Glomerular endothelial cell (primary cell): Measurements from ENCODE around the gene RBM26. TPM values are rescaled to one million over a fixed set of nuclear protein-coding genes. Genes with fewer than 3 reads are reported as not detected.
A peak's percentile ranks its signal among the peaks of the same experiment; 100 is the strongest.

ENCODE experiments used
- DNase-seq: peaks from one replicate; pipeline ENCODE4 v3.0.0-alpha.2; 2011; ENCODE audit warnings: low read depth, low spot score; ENCODE audit errors: extremely low read depth
- total RNA-seq: library from RNA; depleted of rRNA; stranded (reverse); fragments of >200 nt; gene quantifications from 2 replicates; pipeline ENCODE4 v1.2.3, GENCODE V29; 2015

RBM26 gene, protein sequence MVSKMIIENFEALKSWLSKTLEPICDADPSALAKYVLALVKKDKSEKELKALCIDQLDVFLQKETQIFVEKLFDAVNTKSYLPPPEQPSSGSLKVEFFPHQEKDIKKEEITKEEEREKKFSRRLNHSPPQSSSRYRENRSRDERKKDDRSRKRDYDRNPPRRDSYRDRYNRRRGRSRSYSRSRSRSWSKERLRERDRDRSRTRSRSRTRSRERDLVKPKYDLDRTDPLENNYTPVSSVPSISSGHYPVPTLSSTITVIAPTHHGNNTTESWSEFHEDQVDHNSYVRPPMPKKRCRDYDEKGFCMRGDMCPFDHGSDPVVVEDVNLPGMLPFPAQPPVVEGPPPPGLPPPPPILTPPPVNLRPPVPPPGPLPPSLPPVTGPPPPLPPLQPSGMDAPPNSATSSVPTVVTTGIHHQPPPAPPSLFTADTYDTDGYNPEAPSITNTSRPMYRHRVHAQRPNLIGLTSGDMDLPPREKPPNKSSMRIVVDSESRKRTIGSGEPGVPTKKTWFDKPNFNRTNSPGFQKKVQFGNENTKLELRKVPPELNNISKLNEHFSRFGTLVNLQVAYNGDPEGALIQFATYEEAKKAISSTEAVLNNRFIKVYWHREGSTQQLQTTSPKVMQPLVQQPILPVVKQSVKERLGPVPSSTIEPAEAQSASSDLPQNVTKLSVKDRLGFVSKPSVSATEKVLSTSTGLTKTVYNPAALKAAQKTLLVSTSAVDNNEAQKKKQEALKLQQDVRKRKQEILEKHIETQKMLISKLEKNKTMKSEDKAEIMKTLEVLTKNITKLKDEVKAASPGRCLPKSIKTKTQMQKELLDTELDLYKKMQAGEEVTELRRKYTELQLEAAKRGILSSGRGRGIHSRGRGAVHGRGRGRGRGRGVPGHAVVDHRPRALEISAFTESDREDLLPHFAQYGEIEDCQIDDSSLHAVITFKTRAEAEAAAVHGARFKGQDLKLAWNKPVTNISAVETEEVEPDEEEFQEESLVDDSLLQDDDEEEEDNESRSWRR
- total RNA-seq, result 23.2 and 30.7 TPM in 2 replicates

DNA sequence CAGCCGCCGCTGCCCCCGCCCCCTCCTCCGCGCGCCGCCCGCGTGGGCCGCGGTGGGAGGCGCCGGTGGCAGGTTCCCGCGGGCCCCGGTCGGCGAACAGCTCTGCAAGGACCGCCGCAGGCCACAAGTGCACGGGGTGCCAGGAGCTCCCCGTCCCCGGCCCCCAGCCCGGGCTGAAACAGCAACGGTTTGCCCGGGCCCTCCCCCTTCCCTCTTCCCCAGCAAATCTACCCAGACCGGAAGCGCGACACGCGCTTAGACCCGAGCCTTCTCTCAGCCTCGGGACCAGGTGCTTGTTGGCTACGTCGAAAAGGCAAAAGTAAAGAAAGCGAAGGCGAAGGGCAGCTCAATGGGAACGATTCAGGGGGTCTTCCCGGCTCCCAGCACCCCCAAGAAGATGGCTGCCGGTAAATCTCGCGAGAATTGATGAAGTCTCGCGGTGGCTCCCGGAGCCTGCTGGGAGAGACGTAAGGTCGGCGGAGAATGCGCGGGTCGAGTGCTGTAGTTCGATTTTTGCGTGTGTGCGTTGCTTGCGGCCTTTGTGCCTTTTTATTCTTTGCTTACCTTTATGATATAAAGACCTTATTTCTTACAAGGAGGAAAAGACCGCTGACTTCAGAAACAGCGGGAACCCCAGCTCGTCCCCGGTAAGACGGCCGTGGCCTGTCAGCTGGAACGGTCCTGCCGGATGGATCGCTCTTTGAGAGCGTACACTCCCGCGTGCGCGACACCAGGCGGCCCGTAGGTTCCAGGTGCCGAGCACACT is at the start of gene RBM26:
TSS of gene RBM26 (minus strand) at position 425 of the 766 bp plus-strand sequence. CDS start 481 bp downstream, outside the sequence.
- peak; percentile 87 for DNase-seq

DNA sequence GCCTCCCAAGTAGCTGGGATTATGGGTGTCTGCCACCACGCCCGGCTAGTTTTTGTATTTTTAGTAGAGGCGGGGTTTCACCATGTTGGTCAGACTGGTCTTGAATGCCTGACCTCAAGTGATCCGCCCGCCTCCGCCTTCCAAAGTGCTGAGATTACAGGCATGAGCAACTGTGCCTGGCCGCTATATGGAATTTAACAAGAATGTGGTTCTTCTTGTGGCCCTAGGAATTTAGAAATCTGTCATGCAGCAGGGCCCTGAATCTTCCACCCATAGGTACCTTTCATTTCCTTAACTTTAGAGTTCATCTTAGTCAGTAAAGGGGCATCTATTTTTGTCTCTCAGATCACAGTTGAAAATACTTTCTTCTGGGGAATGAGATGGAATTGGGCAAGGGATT is 49.3 kb upstream of the RBM26 start:
- no peak for DNase-seq

DNA sequence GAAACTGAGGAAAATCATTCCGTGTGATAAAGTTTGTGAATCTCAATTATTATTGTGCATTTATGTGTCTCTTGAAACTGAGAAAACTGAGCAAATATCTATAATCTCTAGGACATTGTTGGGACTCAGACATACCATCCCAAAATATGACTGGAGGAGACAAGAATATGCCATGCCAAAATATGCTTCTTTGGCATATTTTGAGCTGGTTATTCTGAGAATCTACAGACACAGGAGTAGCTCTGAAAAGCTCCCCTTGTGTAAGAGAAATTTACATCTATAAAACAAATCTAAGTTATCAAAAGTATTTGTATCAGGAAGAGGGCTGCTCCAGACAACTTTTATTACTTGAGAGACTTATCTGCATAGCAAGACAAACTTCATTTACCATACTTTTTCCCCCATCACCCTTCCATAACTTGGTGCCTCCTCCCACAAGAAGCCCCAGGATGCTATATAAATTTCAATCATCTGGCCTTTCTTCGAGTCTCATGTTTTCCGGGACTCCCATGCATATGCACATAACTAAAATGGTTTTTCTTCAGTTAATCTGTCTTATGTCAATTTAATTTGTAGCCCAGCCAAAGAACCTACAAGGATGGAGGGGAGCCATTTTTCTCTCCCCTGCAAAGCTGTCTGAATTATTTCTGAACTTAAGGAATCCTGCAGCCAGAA is 46.3 kb upstream of the RBM26 start:
- DNase-seq, result no peak

DNA sequence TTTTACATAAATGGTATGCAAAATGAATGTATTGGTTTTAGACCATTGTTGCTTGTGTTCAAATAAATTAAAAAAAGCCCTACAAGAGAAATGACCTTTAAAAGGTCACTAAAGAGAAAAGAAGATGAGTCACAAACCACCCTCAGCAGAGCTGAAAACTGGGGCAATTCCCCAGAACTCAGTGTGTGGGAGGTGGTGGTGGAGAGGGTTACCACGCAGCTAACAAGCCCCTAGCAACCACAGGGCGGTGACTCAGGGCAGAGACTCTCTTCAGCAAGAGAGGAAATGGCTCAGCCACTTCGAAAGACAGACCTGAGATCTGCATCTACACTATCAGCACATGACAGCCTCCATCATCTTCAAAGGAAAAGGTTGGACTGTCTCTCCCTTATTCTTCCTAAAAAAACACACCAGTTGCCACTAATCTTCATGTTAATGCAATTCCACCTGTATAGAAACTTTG is 45.5 kb upstream of the RBM26 start:
- no peak for DNase-seq

DNA sequence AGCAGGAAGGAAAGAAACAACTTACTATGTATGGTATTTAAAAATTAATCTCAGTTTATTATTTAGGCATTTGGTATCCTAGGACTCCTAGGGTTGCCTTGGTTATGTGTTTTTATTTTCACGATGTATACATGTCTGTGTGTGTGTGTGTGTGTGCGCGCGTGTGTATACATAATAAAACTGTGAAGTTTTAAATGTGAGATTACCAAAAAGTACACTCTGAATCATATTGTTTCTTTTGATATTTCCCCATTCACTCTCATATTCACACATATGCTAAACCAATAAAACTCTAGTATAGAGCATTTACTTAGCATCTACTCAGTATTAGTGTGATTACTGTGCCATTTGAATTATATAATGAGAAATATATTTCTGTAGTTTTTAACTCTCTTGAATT is 44.1 kb upstream of the RBM26 start:
- no peak for DNase-seq

DNA sequence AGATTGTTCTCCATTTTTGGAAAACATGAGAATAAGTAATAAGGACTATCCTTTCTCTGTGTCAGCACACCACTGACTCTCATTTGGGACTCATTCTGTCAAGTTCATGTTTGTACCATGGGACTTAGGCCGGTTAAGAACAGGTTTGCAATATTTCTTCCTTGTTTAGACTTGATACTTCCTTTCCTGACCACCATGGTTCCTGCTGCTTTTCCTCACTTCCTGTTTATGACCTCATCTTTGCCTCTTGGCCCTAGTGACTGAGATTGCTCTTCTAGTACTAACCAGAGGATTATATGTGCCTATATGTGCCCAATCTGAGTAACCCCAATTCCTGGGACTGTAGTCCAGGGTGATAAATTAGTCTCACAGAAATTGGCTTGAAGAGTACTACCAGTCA is 42.4 kb upstream of the RBM26 start:
- DNase-seq, result no peak

DNA sequence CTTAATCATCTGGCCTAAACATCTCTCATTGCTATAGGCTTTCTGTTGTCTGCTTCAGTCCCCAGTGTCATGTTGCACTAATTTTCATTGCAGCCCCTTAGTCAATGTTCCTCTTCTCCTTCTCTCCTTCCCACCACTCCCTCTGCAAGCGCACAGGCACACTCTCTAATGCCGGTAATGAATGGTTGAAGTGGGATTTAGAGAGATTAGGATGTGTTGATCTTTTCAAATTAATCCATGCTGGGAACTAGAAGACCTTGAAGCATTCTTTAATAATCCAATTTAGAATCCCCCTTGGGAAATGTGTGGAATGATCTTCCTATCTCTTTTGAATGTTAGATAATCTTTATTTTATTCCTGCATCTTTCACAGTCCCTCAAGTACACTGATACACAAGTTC is 41.7 kb upstream of the RBM26 start:
- no peak for DNase-seq

DNA sequence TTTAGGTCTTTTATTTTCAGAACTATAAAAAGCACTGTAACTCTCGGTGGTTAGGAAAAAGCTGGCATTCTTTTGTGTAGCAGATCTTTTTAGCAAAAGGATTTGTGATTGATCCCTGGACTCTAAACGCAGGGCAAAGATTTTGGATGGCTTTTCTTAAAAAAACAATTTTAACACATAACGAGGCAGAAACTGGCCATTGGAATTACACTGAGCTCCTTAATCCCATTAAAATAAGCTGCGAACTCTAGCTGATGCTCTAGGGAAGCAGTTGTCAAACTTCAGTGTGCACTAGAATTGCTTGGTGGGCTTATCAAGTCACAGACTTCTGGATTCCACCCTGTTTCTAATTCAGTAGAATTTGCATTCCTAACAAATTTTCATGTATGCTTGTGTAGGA is 41.1 kb upstream of the RBM26 start:
- no peak for DNase-seq

DNA sequence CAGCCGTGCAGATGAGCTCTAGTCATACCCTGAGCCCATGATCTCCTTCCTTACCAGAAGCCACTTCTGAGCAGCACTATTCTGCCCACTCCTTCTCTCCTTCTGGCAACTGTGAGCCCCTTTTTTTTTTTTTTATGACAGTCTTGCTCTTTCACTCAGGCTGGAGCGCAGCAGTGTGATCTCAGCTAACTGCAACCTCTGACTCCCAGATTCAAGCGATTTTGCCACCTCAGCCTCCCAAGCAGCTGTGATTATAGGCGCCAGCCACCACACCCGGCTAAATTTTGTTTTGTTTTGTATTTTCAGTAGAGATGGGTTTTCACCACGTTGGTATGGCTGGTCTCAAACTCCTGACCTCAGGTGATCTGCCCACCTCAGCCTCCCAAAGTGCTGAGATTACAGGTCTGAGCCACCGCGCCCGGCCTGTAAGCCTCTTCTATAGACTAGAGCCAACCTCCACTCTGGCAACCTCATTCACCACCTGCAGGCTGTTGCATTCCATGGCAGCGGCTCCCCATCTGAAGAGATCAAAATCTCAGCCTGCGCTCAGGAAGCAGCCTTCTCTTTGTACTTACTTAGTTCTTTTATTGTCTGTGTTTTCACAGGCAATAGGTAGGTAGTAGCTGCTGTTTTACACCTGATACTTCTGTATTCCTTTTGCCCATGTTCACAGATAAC is 40.1 kb upstream of the RBM26 start:
- no peak for DNase-seq

DNA sequence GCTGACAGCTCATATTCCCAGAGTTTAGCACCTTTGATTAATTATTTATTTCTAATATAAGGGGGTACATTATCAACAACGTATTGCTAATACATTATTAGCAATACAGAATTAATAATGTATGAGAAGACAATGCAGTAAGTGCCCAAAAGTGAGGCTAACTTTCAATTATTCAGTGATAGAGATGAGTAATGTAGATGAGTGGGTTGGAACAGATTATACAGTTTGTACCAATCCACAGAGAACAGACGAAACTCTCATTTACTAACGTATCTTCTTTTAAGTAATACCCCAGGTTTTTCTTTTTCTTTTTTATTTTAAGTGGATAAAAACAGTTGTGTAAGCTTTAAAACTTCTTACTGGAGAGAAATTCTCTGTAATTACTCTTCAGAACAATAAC is 36.7 kb upstream of the RBM26 start:
- DNase-seq, result no peak

DNA sequence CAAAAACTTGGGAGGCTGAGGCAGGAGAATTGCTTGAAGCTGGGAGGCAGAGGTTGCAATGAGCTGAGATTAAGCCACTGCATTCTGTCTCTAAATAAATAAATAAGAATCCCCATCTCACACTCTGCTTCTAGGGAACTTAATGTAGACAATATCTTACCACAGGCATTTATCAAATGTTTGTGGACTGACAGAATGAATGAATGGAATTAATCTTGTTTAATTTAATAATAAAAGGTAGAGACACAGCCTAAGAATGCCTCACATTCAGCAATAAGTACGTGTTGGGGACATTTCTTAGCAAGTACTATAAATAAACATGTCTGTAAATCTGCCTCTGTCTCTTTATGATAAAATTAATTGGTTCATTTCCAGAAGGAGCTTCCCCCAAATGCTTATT is 36.2 kb upstream of the RBM26 start:
- no peak for DNase-seq

DNA sequence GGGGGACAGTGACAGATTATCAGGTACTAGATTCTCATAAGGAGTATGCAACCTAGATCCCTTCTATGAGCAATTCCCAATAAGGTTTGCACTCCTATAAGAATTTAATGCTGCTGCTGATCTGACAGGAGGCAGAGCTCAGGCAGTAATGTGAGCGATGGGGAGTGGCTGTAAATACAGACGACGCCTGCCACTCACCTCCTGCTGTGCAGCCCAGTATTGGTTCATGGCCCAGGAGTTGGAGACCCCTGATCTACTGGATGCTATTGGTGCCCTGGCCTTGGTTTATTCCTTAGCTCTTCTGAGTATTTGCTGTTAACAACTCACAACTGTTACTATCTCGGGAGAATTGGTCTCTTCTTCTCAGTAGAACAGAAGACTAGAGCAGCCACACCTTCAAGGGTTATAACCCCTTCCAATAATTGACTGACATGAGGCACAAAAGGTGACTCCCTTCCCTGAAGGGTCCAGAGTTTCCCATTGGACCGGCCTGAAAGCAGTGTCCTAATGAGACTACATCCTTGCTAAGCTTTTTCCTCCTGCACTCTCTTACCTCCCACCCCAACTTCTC is 35.0 kb upstream of the RBM26 start:
- DNase-seq, result no peak

DNA sequence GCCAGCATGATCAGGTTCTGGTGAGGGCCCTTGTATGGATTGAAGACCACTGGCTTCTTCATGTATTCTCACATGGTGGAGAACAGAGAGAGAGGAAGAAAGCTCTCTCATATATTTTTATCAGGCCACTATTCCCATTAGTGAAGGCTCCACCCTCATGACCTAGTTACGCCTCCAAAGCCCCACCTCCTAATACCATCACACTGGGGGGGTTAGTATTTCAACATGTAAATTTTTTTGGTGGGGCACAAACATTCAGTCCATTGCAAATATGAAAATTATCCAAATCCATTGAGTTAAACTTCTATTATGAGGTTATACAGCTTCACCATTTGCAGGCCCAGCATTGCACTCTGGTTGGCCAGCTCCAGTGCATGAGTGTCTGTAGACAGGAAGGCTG is 33.2 kb upstream of the RBM26 start:
- DNase-seq, result no peak

DNA sequence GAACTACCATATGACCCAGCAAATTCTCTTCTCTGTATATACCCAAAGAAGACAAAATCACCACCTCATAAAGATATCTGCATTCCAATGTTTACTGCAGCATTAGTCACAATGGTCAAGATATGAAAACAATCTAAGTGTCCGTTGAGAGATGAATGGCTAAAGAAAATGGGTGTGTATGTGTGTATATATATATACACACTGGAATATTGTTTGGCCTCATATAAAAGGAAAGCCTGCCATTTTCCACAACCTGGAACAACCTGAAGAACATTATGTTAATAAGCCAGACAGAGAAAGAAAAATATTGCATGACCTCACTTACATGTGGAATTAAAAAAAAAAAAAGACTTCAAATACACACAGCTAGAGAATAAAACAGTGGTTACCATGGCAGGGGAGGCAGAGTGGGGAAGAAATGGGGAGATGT is 29.5 kb upstream of the RBM26 start:
- DNase-seq, result no peak

DNA sequence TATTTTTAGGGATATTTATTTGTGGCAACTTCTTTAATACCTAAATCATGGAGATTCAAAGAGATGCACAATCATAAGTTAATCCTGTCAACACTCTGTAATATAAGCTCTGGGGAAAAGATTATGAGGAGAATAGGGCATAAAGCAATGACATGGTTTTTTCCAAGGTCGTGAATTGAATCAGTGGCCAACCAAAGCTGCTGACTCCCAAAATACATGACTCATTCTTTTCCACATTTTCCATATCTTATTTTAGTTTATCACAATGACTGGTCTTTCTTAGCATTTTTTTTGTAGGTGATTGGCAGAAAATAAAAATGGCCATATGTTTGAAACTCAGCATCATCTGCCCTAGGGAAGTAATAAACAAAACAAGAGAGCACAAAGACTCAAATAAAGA is 28.5 kb upstream of the RBM26 start:
- no peak for DNase-seq

DNA sequence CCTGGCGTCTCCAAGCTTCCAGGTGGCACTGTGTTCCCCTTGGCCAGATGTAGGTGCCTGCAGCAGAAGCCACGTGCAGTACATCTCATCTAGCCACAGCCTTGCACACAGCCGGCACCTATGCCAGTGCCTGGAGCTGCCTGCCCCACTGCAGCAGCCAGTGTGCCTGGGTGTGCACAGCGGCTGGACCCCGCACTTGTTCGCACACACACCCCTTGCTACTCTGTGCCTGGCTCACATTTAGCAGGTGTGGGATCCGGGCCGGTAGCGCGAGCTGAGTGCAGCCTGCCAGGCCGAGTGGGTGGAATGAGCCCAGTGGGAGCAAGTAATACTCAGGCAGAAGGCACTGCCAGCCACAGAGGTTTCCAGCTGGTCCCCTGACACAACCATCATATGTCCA is 26.9 kb upstream of the RBM26 start:
- DNase-seq, result no peak

DNA sequence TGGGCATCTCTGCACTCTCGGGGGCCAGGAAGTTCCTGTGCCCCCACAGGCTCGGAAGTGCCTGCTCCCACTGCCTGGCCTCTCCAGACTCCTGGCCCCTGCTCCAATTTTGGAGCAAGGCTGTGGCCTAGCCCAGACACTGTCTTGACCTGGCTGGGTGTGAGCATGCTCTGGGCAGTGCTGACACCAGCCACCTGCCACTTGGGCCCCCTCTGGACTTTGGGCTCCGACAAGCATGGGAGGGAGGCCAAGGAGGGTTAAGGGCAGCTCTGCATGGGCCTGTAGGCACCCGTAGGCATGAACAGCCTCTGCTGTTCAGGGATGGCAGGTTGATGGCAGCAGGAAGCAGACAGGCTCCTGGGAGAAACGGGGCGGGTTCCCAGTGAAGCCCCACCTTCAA is 26.0 kb upstream of the RBM26 start:
- no peak for DNase-seq

DNA sequence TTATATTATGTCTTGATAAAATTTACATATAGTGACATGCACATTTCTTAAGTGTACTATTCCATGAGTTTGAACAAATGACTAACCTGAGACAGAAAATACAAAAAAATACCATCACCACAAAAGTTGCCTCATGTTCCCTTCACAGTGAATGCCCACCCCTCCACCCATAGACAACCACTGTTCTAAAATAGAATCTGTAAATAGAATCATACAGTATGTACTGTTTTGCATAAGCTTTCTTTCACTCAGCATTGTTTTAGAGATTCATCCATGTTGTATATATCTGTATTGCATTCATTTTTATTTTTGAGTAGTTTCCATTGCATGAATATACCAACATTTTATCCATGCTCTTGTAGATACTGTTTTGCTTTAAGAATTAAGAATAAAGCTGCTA is 23.3 kb upstream of the RBM26 start:
- DNase-seq, result no peak

DNA sequence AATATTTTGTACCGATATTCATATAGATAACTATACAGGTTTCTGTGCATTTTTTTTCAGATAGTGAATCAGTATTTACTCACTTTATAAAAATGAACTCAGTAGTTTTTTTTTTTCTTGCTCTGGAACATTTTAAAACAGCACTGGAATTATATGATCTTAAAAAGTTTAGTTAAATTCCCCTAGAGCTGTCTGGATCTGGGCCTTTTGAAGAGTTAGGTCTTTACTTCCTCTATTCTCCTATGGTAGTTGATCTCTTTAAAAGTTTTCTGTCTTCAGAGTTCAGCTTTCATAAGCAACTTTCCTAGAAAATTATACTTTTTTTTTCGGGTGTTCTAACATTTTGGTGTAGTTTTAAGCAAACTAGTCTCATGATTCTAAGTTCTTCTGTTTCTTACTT is 21.8 kb upstream of the RBM26 start:
- DNase-seq, result no peak
